Neural progenitor cell (in vitro differentiated cells): ENCODE measurements around the gene MCF2L2. TPM values are rescaled to one million over a fixed set of nuclear protein-coding genes. Genes with fewer than 3 reads are reported as not detected.

Experiments
- DNase-seq: peaks from one replicate; pipeline ENCODE4 v3.0.0-alpha.2; 2016; ENCODE audit warnings: low spot score
- H2AFZ ChIP-seq: fragments of 200-600 bp; sonication (generic); replicated peaks from 2 replicates; pipeline ENCODE4 v1.6.1; 2016; ENCODE audit warnings: antibody characterized with exemption
- H3F3A ChIP-seq: fragments of 200-600 bp; sonication (generic); 2 replicates; pipeline ENCODE4 v1.6.1; 2016; ENCODE audit warnings: antibody characterized with exemption, low read depth
- H3K27ac ChIP-seq: fragments of 200-600 bp; sonication (generic); 2 replicates; pipeline ENCODE4 v1.5.1; 2016; ENCODE audit warnings: mild to moderate bottlenecking
- H3K27me3 ChIP-seq: fragments of 200-600 bp; sonication (generic); 2 replicates; pipeline ENCODE4 v1.6.1; 2016; ENCODE audit warnings: mild to moderate bottlenecking, moderate library complexity
- H3K36me3 ChIP-seq: fragments of 200-600 bp; sonication (generic); 2 replicates; pipeline ENCODE4 v1.5.1; 2016
- H3K4me1 ChIP-seq: fragments of 200-600 bp; sonication (generic); 2 replicates; pipeline ENCODE4 v1.6.1; 2016; ENCODE audit warnings: mixed run types
- H3K4me2 ChIP-seq: fragments of 200-600 bp; sonication (generic); 2 replicates; pipeline ENCODE4 v1.6.1; 2016
- H3K4me3 ChIP-seq: fragments of 200-600 bp; sonication (generic); 2 replicates; pipeline ENCODE4 v1.5.1; 2016
- H3K79me2 ChIP-seq: fragments of 200-600 bp; sonication (generic); 2 replicates; pipeline ENCODE4 v1.6.1; 2016; ENCODE audit warnings: low read depth
- H3K9ac ChIP-seq: fragments of 200-600 bp; sonication (generic); 2 replicates; pipeline ENCODE4 v1.6.1; 2016
- H3K9me3 ChIP-seq: fragments of 200-600 bp; sonication (generic); 2 replicates; pipeline ENCODE4 v1.5.1; 2016; ENCODE audit warnings: low read depth
- H4K20me1 ChIP-seq: fragments of 200-600 bp; sonication (generic); 2 replicates; pipeline ENCODE4 v1.6.1; 2016; ENCODE audit warnings: low read depth
- H3K27ac Mint-ChIP-seq: 3 replicates; pipeline ENCODE4 v1.8.0; 2021; ENCODE audit warnings: mixed read lengths
- H3K27me3 Mint-ChIP-seq: 2 replicates; pipeline ENCODE4 v1.8.0; 2022; ENCODE audit warnings: low read depth, mild to moderate bottlenecking, inconsistent platforms, moderate library complexity, mixed read lengths; ENCODE audit not compliant: insufficient read depth
- H3K36me3 Mint-ChIP-seq: 3 replicates; pipeline ENCODE4 v1.8.0; 2021; ENCODE audit warnings: mixed read lengths
- H3K4me1 Mint-ChIP-seq: 3 replicates; pipeline ENCODE4 v1.8.0; 2021; ENCODE audit warnings: mixed read lengths
- H3K4me3 Mint-ChIP-seq: 3 replicates; pipeline ENCODE4 v1.8.0; 2021; ENCODE audit warnings: mild to moderate bottlenecking, moderate library complexity, mixed read lengths
- H3K9me3 Mint-ChIP-seq: 3 replicates; pipeline ENCODE4 v1.8.0; 2020; ENCODE audit warnings: mixed read lengths
- CTCF ChIP-seq: fragments of 200-600 bp; sonication (generic); IDR thresholded peaks from 2 replicates; pipeline ENCODE4 v1.5.1; 2017; ENCODE audit warnings: antibody characterized with exemption, mild to moderate bottlenecking
- EZH2 ChIP-seq: fragments of 200-600 bp; sonication (generic); IDR thresholded peaks from 2 replicates; pipeline ENCODE4 v1.6.1; 2017; ENCODE audit warnings: antibody characterized with exemption, mild to moderate bottlenecking, moderate library complexity
- EZH2phosphoT487 ChIP-seq: fragments of 200-600 bp; sonication (generic); IDR thresholded peaks from 2 replicates; pipeline ENCODE4 v1.6.1; 2017; ENCODE audit warnings: antibody characterized with exemption
- total RNA-seq: library from RNA; depleted of rRNA; stranded (reverse); fragments of >200 nt; gene quantifications from 2 replicates; pipeline ENCODE4 v1.2.3, GENCODE V29; 2015; ENCODE audit warnings: low replicate concordance

Gene MCF2L2
- total RNA-seq, 1 donor from 2014 or later, result 11.1 TPM

GRCh38 chr3:183279371-183279770, 149.0 kb downstream of the MCF2L2 start:
- Histone ChIP-seq H3K4me2 (no peak overlapping the region), H3F3A (no peaks in the 10 kb centered on the region)
- DNase-seq, result no peak

GRCh38 chr3:183278479-183279088, 149.8 kb downstream of the MCF2L2 start:
- H3K9me3 Mint-ChIP-seq, result no peaks in the 10 kb centered on the region
- no peaks in the 10 kb centered on the region for H3K36me3 Mint-ChIP-seq
- H2AFZ ChIP-seq, result no peak overlapping the region
- H3K4me3 ChIP-seq, result no peak overlapping the region
- TF ChIP-seq CTCF (no peak), EZH2 (no peak), EZH2phosphoT487 (no peak)
- H3K79me2 ChIP-seq, result no peaks in the 10 kb centered on the region
- H3K27ac Mint-ChIP-seq, result no peak overlapping the region
- no peak overlapping the region for H3K27ac ChIP-seq
- peaks cover 8% of the 10 kb centered on the region for H3K4me1 Mint-ChIP-seq
- H3K27me3 ChIP-seq, result no peaks in the 10 kb centered on the region
- no peaks in the 10 kb centered on the region for H3K9me3 ChIP-seq
- H3K4me2 ChIP-seq, result no peak overlapping the region
- H3K4me1 ChIP-seq, result no peaks in the 10 kb centered on the region
- H3K27me3 Mint-ChIP-seq, result peaks cover 2% of the 10 kb centered on the region
- H3K36me3 ChIP-seq, result no peaks in the 10 kb centered on the region
- H4K20me1 ChIP-seq, result no peaks in the 10 kb centered on the region
- H3K9ac ChIP-seq, result no peak overlapping the region
- no peak for DNase-seq
- H3F3A ChIP-seq, result no peaks in the 10 kb centered on the region
- H3K4me3 Mint-ChIP-seq, result no peak overlapping the region

More at GRCh38 chr3:183279371-183279770, 149.0 kb downstream of the MCF2L2 start:
- H3K4me3 ChIP-seq, result no peak overlapping the region
- no peaks in the 10 kb centered on the region for H3K9me3 ChIP-seq
- no peak overlapping the region for H3K27ac ChIP-seq
- TF ChIP-seq CTCF, result no peak
- TF ChIP-seq EZH2phosphoT487, result no peak
- TF ChIP-seq EZH2, result no peak
- H3K4me3 Mint-ChIP-seq, result no peak overlapping the region
- no peaks in the 10 kb centered on the region for H4K20me1 ChIP-seq
- no peaks in the 10 kb centered on the region for H3K36me3 Mint-ChIP-seq
- no peaks in the 10 kb centered on the region for H3K79me2 ChIP-seq
- H3K36me3 ChIP-seq, result no peaks in the 10 kb centered on the region
- H3K27me3 Mint-ChIP-seq, result peaks cover 2% of the 10 kb centered on the region
- no peak overlapping the region for H2AFZ ChIP-seq
- no peak overlapping the region for H3K9ac ChIP-seq
- H3K27ac Mint-ChIP-seq, result no peak overlapping the region
- H3K4me1 Mint-ChIP-seq, result peaks cover 8% of the 10 kb centered on the region
- H3K27me3 ChIP-seq, result no peaks in the 10 kb centered on the region
- H3K4me1 ChIP-seq, result no peaks in the 10 kb centered on the region
- no peaks in the 10 kb centered on the region for H3K9me3 Mint-ChIP-seq

GRCh38 chr3:183277260-183277659, 151.2 kb downstream of the MCF2L2 start:
- no peak overlapping the region for H3K4me3 Mint-ChIP-seq
- Histone ChIP-seq H3K9ac (no peak overlapping the region), H3K27ac (no peak overlapping the region), H3K4me3 (no peak overlapping the region), H3K36me3 (no peaks in the 10 kb centered on the region), H3K9me3 (no peaks in the 10 kb centered on the region), H3K79me2 (no peaks in the 10 kb centered on the region), H3K4me1 (no peaks in the 10 kb centered on the region), H4K20me1 (no peaks in the 10 kb centered on the region), H3F3A (no peaks in the 10 kb centered on the region), H3K27me3 (no peaks in the 10 kb centered on the region), H3K4me2 (no peak overlapping the region), H2AFZ (no peak overlapping the region)
- H3K4me1 Mint-ChIP-seq, result peaks cover 8% of the 10 kb centered on the region
- no peaks in the 10 kb centered on the region for H3K9me3 Mint-ChIP-seq
- no peak for DNase-seq
- H3K27me3 Mint-ChIP-seq, result peaks cover 2% of the 10 kb centered on the region
- peaks cover 2% of the 10 kb centered on the region for H3K36me3 Mint-ChIP-seq
- no peak overlapping the region for H3K27ac Mint-ChIP-seq
- TF ChIP-seq EZH2phosphoT487 (no peak), EZH2 (no peak), CTCF (no peak)
